Type B pancreatic cell (in vitro differentiated cells): ENCODE measurements around the gene ADGRG7. TPM values are rescaled to one million over a fixed set of nuclear protein-coding genes. Genes with fewer than 3 reads are reported as not detected.

ENCODE experiments used
- DNase-seq: peaks from one replicate; pipeline ENCODE4 v3.0.0; 2021; ENCODE audit warnings: mixed read lengths; ENCODE audit not compliant: unreplicated experiment; ENCODE audit errors: extremely low spot score
- H3K27ac Mint-ChIP-seq: 2 replicates; pipeline ENCODE4 v1.8.0; 2021; ENCODE audit warnings: mild to moderate bottlenecking, mixed read lengths
- H3K27me3 Mint-ChIP-seq: 2 replicates; pipeline ENCODE4 v1.8.0; 2021; ENCODE audit warnings: mixed read lengths
- H3K36me3 Mint-ChIP-seq: 2 replicates; pipeline ENCODE4 v1.8.0; 2021; ENCODE audit warnings: mixed read lengths
- H3K4me1 Mint-ChIP-seq: one replicate; pipeline ENCODE4 v1.8.0; 2021; ENCODE audit warnings: mixed read lengths; ENCODE audit not compliant: unreplicated experiment
- H3K4me3 Mint-ChIP-seq: 2 replicates; pipeline ENCODE4 v1.8.0; 2021; ENCODE audit warnings: mild to moderate bottlenecking, mixed read lengths
- H3K9me3 Mint-ChIP-seq: 2 replicates; pipeline ENCODE4 v1.8.0; 2021; ENCODE audit warnings: mixed read lengths
- total RNA-seq: library from RNA; stranded (reverse); gene quantifications from 2 replicates; pipeline ENCODE4 v1.2.1, GENCODE V29; 2021; ENCODE audit warnings: low replicate concordance
- TF ChIP-seq, protein P1 (sequence below): fragments of 200-600 bp; sonication (generic); conservative IDR thresholded peaks from 2 replicates; pipeline ENCODE4 v1.5.0; 2021; ENCODE audit warnings: antibody characterized with exemption, mild to moderate bottlenecking

ADGRG7 gene
- total RNA-seq, 1 donor from 2014 or later: 2.8 TPM

DNA sequence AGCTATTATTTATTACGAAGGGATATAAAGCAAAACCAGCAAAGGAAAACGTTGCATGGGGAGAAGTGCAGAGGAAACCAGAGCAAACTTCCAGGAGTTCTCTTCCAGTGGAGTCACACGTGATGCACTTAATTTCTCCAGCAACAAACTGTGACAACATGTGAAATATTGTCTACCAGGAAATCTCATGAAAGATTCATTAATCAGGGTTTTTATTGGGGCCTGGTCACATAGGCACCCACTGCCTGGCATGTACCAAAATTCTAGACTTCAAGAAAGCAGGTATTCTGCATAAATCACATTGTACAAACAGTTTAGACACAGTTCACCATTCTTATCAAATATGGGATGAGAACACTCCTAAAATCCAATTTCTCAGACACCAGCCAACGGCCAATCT is 94.5 kb downstream of the ADGRG7 start:
- H3K27ac Mint-ChIP-seq: no peak overlapping the region
- H3K27me3 Mint-ChIP-seq: peaks cover 37% of the 10 kb centered on the region
- H3K9me3 Mint-ChIP-seq: peaks cover 10% of the 10 kb centered on the region
- DNase-seq: no peak
- TF ChIP-seq, protein P1, sequence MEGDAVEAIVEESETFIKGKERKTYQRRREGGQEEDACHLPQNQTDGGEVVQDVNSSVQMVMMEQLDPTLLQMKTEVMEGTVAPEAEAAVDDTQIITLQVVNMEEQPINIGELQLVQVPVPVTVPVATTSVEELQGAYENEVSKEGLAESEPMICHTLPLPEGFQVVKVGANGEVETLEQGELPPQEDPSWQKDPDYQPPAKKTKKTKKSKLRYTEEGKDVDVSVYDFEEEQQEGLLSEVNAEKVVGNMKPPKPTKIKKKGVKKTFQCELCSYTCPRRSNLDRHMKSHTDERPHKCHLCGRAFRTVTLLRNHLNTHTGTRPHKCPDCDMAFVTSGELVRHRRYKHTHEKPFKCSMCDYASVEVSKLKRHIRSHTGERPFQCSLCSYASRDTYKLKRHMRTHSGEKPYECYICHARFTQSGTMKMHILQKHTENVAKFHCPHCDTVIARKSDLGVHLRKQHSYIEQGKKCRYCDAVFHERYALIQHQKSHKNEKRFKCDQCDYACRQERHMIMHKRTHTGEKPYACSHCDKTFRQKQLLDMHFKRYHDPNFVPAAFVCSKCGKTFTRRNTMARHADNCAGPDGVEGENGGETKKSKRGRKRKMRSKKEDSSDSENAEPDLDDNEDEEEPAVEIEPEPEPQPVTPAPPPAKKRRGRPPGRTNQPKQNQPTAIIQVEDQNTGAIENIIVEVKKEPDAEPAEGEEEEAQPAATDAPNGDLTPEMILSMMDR: no peak
- peaks cover 3% of the 10 kb centered on the region for H3K36me3 Mint-ChIP-seq
- peaks cover 4% of the 10 kb centered on the region for H3K4me1 Mint-ChIP-seq
- no peak overlapping the region for H3K4me3 Mint-ChIP-seq

DNA sequence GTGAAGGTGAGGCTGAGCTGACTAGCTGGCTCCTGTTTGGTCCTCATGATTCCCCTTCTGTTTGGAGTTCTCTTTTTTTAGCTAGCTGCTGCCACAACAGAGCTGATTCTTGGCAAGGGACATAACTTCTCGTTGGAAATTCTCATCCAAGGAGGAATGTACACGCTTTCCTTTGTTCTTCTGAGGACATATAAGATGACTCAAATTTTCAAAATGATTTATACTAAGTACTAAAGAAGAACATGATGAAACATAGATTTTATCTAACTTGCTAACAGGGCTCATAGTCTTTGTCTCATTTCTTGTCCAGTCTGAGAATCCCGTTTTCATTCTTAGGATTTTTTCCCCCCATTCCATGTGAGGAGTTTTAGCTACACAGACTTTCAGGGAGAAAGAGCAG is 97.0 kb downstream of the ADGRG7 start:
- Mint-ChIP-seq H3K4me3 (no peak overlapping the region), H3K27me3 (peaks cover 34% of the 10 kb centered on the region)
- TF ChIP-seq, protein P1: no peak

DNA sequence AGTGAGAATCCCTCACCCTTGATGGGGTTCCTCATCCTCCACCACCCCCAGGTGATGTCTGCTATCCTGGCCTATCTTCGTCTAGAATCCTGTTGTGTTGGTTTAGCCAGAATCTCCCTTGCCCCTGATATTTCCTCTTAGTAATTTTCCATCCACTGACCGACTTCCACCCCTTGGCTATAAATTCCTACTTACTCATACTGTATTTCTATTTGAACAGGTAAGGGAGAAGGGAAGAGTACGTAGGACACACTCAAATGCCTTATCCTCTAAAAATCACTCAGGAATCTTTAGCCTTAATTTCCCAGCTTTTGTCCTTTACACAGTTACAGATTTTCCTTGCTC is 99.2 kb downstream of the ADGRG7 start:
- peaks cover 29% of the 10 kb centered on the region for H3K36me3 Mint-ChIP-seq
- H3K27me3 Mint-ChIP-seq: peaks cover 34% of the 10 kb centered on the region
- H3K9me3 Mint-ChIP-seq: peaks cover 13% of the 10 kb centered on the region
- DNase-seq: no peak
- H3K4me1 Mint-ChIP-seq: peaks cover 22% of the 10 kb centered on the region
- peak overlapping the region; percentile 91 for H3K4me3 Mint-ChIP-seq
- H3K27ac Mint-ChIP-seq: peak overlapping the region; percentile 96
- TF ChIP-seq, protein P1: no peak

More for the DNA sequence above, 97.0 kb downstream of the ADGRG7 start:
- Mint-ChIP-seq H3K27ac (no peak overlapping the region), H3K4me1 (peaks cover 11% of the 10 kb centered on the region), H3K36me3 (peaks cover 11% of the 10 kb centered on the region), H3K9me3 (peaks cover 17% of the 10 kb centered on the region)
- DNase-seq: no peak

DNA sequence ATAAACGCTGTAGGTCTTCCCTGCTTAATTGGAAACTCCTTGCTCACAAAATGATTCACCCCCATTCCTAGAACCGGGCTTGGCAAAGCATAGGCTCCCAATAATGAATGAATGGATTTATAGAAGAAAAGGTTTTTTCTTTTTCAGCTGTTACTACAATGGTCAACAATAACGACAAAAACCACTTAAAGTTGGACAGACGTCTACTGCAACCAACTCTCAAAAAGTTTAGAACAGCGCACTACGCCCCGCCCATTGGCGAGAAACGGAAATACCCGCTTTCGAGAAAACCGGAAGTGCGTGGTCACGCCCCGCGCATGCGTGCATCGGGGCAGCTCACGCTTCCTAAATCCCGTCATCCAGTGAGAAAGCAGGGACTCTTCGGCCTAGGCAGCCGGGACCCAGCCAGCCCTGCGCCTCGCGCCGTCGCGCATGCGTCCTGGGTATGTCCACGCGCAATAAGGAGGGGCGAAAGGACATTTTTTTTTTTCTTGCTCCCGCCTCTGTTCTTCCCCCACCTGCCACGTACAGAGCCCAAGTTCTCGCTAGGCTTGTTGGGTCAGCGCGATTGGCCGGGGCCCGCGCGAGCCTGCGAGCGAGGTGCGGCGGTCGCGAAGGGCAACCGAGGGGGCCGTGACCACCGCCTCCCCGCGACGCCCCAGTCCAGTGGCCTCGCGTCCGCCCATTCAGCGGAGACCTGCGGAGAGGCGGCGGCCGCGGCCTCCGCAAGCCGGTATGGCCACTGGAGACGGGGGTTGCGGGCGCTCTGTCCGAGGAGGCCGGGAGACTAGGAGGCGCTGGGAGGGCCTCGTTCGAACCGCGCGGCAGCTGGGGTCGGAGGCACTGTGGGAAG is 99.8 kb downstream of the ADGRG7 start, which contains the start of gene TFG:
TFG (plus strand) TSS at position 506 of the 853 bp plus-strand sequence. CDS start 4,192 bp downstream, outside the sequence.
- peak; percentile 99 for DNase-seq
- peaks cover 22% of the 10 kb centered on the region for H3K4me1 Mint-ChIP-seq
- H3K36me3 Mint-ChIP-seq: peaks cover 31% of the 10 kb centered on the region
- TF ChIP-seq, protein P1: no peak
- peak within 1 kb of the TSS; percentile 96 for H3K27ac Mint-ChIP-seq
- peak within 1 kb of the TSS; percentile 91 for H3K4me3 Mint-ChIP-seq
- H3K9me3 Mint-ChIP-seq: peaks cover 13% of the 10 kb centered on the region
- H3K27me3 Mint-ChIP-seq: peaks cover 34% of the 10 kb centered on the region

DNA sequence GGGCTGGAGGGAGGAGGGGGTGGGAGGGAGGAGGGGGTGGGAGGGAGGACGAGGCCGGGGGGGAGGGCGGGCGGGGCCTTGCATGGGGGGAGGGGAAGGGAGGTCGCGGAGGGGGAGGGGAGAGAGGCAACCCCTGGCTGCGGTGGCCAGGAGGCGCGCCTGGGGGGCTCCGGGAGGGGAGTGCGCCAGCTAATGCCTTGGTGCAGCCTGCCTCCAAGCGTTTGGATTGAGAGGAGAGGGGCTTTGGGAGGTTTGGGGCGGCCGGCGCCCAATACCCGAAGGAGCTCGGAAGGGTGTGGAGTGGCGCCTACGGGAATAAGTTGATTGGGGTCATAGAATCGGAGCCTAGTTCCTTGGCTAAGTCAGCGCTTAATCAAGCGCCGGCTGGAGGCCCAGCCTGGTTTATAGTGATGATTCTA is 100.5 kb downstream of the ADGRG7 start:
- Mint-ChIP-seq H3K27ac (peak overlapping the region; percentile 93), H3K36me3 (peaks cover 34% of the 10 kb centered on the region), H3K4me1 (peaks cover 22% of the 10 kb centered on the region), H3K4me3 (peak overlapping the region; percentile 88), H3K27me3 (peaks cover 34% of the 10 kb centered on the region), H3K9me3 (peaks cover 13% of the 10 kb centered on the region)
- TF ChIP-seq, protein P1: no peak
- peak; percentile 77 for DNase-seq
